K562 (cell line): ENCODE results near the gene SPCS2. TPM values are rescaled to one million over a fixed set of nuclear protein-coding genes. Genes with fewer than 3 reads are reported as not detected.

Experiments used
- CREBBP ChIP-seq: IDR thresholded peaks from one replicate; pipeline ENCODE4 v1.6.1; 2012; ENCODE audit warnings: low read depth, mild to moderate bottlenecking, control low read depth, inconsistent platforms, low read length
- E2F4 ChIP-seq: sonication (generic); formaldehyde crosslinking; IDR thresholded peaks from 2 replicates; pipeline ENCODE4 v1.8.0; 2022; ENCODE audit warnings: mild to moderate bottlenecking, low read depth, missing genetic modification reagents
- FOXJ2 ChIP-seq: fragments of 200-800 bp; sonication (Bioruptor generic); IDR thresholded peaks from 2 replicates; pipeline ENCODE4 v1.6.1; 2016; ENCODE audit warnings: missing genetic modification characterization, missing compliant biosample characterization
- JUND ChIP-seq, 2 experiments: IDR thresholded peaks; 2 replicates in 1 of 2; 3 replicates in 1 of 2; pipeline ENCODE4 v1.6.1; 2011; ENCODE audit warnings: borderline replicate concordance in 2 of 2, low read depth in 2 of 2, low read length in 2 of 2, improper control_type of control experiment in 1 of 2, missing biosample characterization in 1 of 2, missing genetic modification characterization in 1 of 2, missing genetic modification reagents in 1 of 2
- MNT ChIP-seq, 2 experiments: fragments of 450-650 bp; conservative IDR thresholded peaks; 2 replicates each; pipeline ENCODE4 v1.6.1; 2017; ENCODE audit warnings: mild to moderate bottlenecking in 2 of 2, moderate library complexity in 2 of 2
- POLR2AphosphoS2 ChIP-seq: IDR thresholded peaks from 2 replicates; pipeline ENCODE4 v1.6.1; 2012; ENCODE audit warnings: low read length, improper control_type of control experiment
- RBM34 ChIP-seq: fragments of 200-400 bp; formaldehyde crosslinking; IDR thresholded peaks from 2 replicates; pipeline ENCODE4 v1.6.1; 2018; ENCODE audit warnings: low read length, borderline replicate concordance; ENCODE audit not compliant: insufficient read depth
- REST ChIP-seq, 2 experiments: fragments of 450-650 bp; formaldehyde crosslinking in 1 of 2; IDR thresholded peaks; 2 replicates each; pipeline versions ENCODE4 v1.4.0 to v1.6.1; 2014 to 2020; ENCODE audit warnings: mild to moderate bottlenecking in 2 of 2, borderline replicate concordance in 1 of 2, low read depth in 1 of 2
- SRSF7 ChIP-seq: fragments of 200-400 bp; formaldehyde crosslinking; optimal IDR thresholded peaks from 2 replicates; pipeline ENCODE3; 2017; ENCODE audit warnings: mild to moderate bottlenecking, low read depth, low read length
- U2AF2 ChIP-seq: fragments of 200-400 bp; formaldehyde crosslinking; optimal IDR thresholded peaks from 2 replicates; pipeline ENCODE3; 2017; ENCODE audit warnings: low read depth, mild to moderate bottlenecking, low read length
- ZBTB9 ChIP-seq: fragments of 450-650 bp; formaldehyde crosslinking; IDR thresholded peaks from 2 replicates; pipeline ENCODE4 v1.4.0; 2020; ENCODE audit warnings: mild to moderate bottlenecking, moderate library complexity
- ZNF239 ChIP-seq: fragments of 250-450 bp; sonication (Bioruptor Pico); IDR thresholded peaks from 2 replicates; pipeline ENCODE4 v1.4.0; 2020; ENCODE audit warnings: mild to moderate bottlenecking
- ZNF780A ChIP-seq: fragments of 250-450 bp; sonication (Bioruptor Pico); IDR thresholded peaks from 2 replicates; pipeline ENCODE4 v1.5.0; 2021; ENCODE audit warnings: mild to moderate bottlenecking
- polyA plus RNA-seq, 8 experiments: library from polyadenylated mRNA; depleted of rRNA in 4 of 8; stranded (reverse) in 5 of 8; unstranded in 3 of 8; fragments of >200 nt; fragmentation: Nextera tagmentation in 2 of 8; fragmentation: Illumina TruSeq in 1 of 8; extraction: Ambion mirVana in 2 of 8; extraction: Trizol in 1 of 8; gene quantifications; 2 replicates each; pipeline versions ENCODE4 v1.2.1 to v1.2.3, GENCODE V29; 2011 to 2014; ENCODE audit warnings: inconsistent platforms in 1 of 8, missing spikeins in 1 of 8
- total RNA-seq, 7 experiments: library from RNA; depleted of rRNA in 6 of 7; stranded (reverse); fragments of >200 nt in 6 of 7; fragmentation: Illumina TruSeq in 2 of 7; extraction: Trizol in 2 of 7; gene quantifications; 2 replicates each; pipeline versions ENCODE4 v1.2.1 to v1.2.3, GENCODE V29; 2011 to 2021; ENCODE audit warnings: low replicate concordance in 1 of 7

SPCS2 gene
- total and polyA plus RNA-seq, 9 of the 15 experiments (the other 6 are each of a cell fraction or from before 2014, with no cell fraction given): 38.2 to 458 (median 193) TPM

DNA sequence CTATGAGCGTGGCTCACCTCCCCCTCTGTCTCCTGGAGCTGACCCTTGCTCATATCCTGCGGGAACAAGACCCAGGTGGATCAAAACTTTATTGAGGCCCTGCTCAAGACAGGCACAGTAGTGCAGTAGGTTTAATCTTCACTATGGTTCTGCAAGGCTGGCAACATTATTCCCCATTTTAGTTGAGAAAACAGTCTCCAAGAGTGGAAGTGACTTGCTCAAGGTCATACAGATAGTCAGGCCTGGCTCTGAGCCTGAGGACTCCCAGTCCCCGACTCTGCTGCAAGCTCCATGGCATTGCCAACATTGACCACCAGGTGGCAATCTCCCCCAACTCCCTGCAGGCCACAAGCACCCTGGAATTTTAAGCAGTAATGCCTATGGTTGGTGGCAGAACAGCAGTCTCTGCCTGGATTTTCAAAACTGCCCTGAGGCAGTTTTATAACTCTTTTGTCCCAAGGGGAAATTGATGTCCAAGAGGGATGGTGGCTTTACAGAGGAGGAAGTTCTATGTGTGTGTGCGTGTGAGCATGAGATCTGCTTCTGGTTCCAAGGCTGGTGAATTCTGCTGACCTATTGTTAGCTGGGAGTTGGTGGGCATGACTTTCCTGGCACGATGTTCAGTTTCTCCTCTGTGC, 73.8 kb downstream of the SPCS2 start (continued):
- TF ChIP-seq REST (IDR thresholded peaks at IDR 0.05; ENCODE audit: borderline replicate concordance) (peak; percentile 95), REST (CRISPR knock-in tag; IDR thresholded peaks at IDR 0.05; ENCODE audit: low read depth) (no peak), POLR2AphosphoS2 (no peak), ZBTB9 (0 out of 2 replicates have a peak, but pooled peaks have one; percentile 57), JUND (IDR thresholded peaks at IDR 0.05; ENCODE audit: borderline replicate concordance, low read depth, low read length) (peak; percentile 69; the same call in 1 of the 2 replicates), JUND (tag; IDR thresholded peaks at IDR 0.05; ENCODE audit: borderline replicate concordance, low read depth, low read length) (peak; percentile 62; the same call in 1 of the 3 replicates), RBM34 (no peak), ZNF239 (0 out of 2 replicates have a peak, but pooled peaks have one; percentile 39), MNT (conservative IDR thresholded peaks at IDR 0.05) (0 out of 4 replicates have a peak, but pooled peaks of 1 of the 2 experiments have one; percentile 15), CREBBP (no peak), FOXJ2 (peak; percentile 35; the same call in 1 of the 2 replicates), ZNF780A (CRISPR knock-in tag) (no peak), E2F4 (CRISPR knock-in tag) (no peak), SRSF7 (no peak), U2AF2 (no peak)
